Measurements from ENCODE around the gene UNC5C.

Gene UNC5C

GRCh38 chr4:95394752-95395306 lies 153.9 kb downstream of the UNC5C start:
- DNase-seq, result no peak

GRCh38 chr4:95393821-95394220 lies 155.0 kb downstream of the UNC5C start:
- DNase-seq, result no peak

GRCh38 chr4:95388911-95389310 lies 159.9 kb downstream of the UNC5C start:
- no peak for DNase-seq

GRCh38 chr4:95387719-95388118 lies 161.1 kb downstream of the UNC5C start:
- no peak for DNase-seq

GRCh38 chr4:95386410-95386809 lies 162.4 kb downstream of the UNC5C start:
- DNase-seq, result no peak

- DNase-seq, result no peak
These were observed 166.8 kb downstream of the UNC5C start for GRCh38 chr4:95381843-95382580.

GRCh38 chr4:95379633-95380032 lies 169.1 kb downstream of the UNC5C start:
- no peak for DNase-seq

GRCh38 chr4:95377366-95377900 lies 171.3 kb downstream of the UNC5C start:
- no peak for DNase-seq

GRCh38 chr4:95371476-95372224 lies 177.1 kb downstream of the UNC5C start:
- DNase-seq, result no peak

GRCh38 chr4:95367824-95368223 lies 180.9 kb downstream of the UNC5C start:
- no peak for DNase-seq

GRCh38 chr4:95363966-95364365 lies 184.8 kb downstream of the UNC5C start:
- no peak for DNase-seq

- DNase-seq, result no peak
These were observed 185.2 kb downstream of the UNC5C start for GRCh38 chr4:95363559-95363925.

- peak; percentile 46 for DNase-seq
These were observed 185.7 kb downstream of the UNC5C start for GRCh38 chr4:95362906-95363558.

- DNase-seq, result no peak
These were observed 186.7 kb downstream of the UNC5C start for GRCh38 chr4:95362066-95362465.

GRCh38 chr4:95361696-95361965 lies 187.1 kb downstream of the UNC5C start:
- DNase-seq, result no peak

- DNase-seq, result no peak
These were observed 187.7 kb downstream of the UNC5C start for GRCh38 chr4:95360906-95361695.

- DNase-seq, result no peak
These were observed 188.4 kb downstream of the UNC5C start for GRCh38 chr4:95360256-95360903.

GRCh38 chr4:95358421-95358820 lies 190.4 kb downstream of the UNC5C start:
- no peak for DNase-seq

- no peak for DNase-seq
These were observed 193.8 kb downstream of the UNC5C start for GRCh38 chr4:95355021-95355420.

- DNase-seq, result no peak
These were observed 200.4 kb downstream of the UNC5C start for GRCh38 chr4:95348418-95348817.

- no peak for DNase-seq
These were observed 205.5 kb downstream of the UNC5C start for GRCh38 chr4:95343235-95343634.

- DNase-seq, result no peak
These were observed 208.6 kb downstream of the UNC5C start for GRCh38 chr4:95340191-95340590.

All from right kidney (tissue), 1 donor.